NCI-H446 (cell line): ENCODE results near the gene GDAP2.
"Not testable (repeated sequence)": the region's sequence is repeated elsewhere in the genome, so short reads cannot be mapped to it uniquely, and the experiment has no call there.

Experiments
- DNase-seq, 2 experiments: peaks; one replicate each; lab custom pipeline; 2025; lab: John Stamatoyannopoulos, UW

The GDAP2 gene, protein sequence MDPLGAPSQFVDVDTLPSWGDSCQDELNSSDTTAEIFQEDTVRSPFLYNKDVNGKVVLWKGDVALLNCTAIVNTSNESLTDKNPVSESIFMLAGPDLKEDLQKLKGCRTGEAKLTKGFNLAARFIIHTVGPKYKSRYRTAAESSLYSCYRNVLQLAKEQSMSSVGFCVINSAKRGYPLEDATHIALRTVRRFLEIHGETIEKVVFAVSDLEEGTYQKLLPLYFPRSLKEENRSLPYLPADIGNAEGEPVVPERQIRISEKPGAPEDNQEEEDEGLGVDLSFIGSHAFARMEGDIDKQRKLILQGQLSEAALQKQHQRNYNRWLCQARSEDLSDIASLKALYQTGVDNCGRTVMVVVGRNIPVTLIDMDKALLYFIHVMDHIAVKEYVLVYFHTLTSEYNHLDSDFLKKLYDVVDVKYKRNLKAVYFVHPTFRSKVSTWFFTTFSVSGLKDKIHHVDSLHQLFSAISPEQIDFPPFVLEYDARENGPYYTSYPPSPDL

DNA sequence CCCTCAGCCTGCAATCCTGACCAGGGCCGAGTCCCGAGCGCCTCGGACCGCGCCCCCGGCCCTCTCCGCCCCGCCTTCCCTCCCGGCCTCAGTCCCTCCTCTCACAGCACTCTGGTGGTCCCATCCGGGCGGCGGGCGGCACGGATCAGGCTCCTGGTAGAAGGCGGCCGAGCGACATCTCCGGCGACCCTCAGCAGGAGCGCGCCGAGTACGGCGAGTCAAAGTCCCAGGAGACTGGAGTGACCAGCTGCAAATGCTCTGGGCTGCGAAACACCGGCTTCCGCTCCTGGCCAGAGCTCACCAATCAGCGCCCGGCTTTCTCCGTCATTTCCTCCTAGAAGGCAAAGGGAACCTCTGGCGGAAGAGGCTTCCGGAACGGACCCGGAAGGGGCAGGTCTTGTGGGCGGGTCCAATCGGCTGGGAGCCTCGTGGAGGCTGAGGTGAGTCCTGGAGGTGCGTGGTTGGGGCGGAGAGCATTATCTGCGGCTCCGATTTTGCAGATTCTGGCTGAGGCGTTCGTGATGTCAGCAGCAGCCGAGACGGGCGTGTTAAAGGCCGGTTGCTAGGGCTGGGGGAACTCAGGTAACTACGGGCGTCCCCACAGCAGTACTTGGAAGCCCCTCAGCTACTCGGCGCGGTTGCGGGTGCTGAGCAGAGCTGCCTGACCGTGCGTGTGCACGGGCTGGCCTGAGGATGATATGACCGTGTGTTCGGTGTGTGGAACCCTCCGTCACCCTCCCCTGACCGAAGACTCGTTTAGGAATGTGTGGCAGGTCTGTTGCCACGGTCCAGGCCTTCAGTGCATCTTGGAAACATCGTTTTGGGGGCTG lies at the start of gene GDAP2, which contains the start of gene WDR3:
Gene GDAP2, minus strand, starts transcription at position 279 of the 830 bp plus-strand sequence. CDS start 9,264 bp downstream, outside the sequence.
Gene WDR3, plus strand, starts transcription at position 397 of the 830 bp plus-strand sequence. CDS start 3,581 bp downstream, outside the sequence.
- DNase-seq = peak; percentile 94 to 97

DNA sequence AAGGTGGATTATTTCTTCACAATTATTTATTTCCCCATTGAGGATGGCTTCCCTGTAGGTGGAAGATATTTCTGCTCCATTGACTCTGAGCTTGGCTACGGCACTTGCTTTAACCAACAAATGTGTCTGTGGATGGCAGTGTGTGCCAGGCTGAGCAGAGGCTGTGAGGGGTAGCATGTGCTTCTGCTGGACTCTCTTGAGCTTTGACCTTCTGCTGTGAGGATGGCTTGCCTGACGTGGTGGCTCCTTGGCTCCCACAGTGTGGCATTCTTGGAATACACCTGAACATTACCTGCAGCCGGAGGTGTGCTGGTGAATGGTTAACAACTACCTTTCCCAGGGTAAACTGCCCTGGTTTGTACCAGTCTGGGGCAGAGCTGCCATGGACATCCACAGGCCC lies 47.0 kb upstream of the GDAP2 start:
- peak in 1 of 2 experiments; percentile 38 for DNase-seq

DNA sequence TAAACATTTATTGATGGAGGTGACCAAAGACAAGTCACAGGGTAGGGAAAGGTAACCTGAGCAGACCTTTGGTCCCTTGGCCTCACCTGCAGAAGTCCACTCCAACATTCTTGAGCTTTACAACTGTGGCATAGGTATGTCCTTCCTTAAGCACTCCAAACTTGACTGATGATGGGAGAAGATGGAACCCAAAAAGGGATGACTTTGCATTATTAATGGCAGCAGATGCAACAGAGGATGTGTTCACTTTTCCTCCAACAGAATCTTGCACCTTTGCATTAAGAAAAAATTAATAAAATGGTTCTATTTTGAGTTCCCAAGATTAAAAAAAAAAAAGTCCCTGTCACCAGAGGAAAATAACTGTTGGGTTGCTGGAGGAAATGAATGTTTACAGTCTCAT lies 42.4 kb upstream of the GDAP2 start:
- no peak for DNase-seq

DNA sequence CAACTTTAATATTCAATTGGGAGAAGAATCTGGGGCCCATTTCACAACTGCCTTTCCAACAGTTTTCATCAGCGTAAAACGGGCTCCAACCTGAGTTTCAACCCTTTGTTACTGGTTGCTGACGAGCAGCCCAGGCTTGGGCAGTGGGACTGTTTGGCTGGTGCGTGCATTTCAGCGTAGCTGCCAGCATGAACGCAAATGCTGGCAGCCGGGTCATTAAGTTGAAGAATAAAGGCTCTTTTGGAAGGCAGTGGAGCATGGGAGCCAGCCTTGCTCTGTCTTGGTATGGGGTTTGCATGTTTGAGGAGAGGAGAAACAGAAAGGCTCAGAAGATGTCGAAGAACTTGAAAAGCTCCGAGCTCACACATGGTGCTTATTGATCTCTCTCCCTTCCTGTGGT lies 40.8 kb upstream of the GDAP2 start:
- peak; percentile 63 to 89 for DNase-seq

DNA sequence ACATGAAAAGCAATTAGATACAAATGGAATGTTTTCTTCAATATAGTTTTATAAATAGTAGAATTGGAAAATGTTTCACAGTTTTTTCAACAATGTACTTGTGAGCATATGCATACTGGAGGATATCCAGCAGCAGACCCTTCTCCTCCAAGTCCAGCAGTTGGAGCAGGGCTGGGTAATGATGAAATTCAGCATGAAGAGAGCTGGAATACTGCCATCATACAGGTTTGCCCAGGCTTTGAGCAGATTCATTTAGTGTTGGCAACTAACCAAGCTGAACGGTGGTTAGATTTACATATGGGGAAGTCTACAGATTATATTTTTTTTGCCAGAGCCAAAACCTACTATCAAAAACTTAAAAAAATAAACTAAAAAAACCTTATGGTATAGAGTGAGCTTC lies 38.5 kb upstream of the GDAP2 start:
- DNase-seq = peak; percentile 86 to 98

DNA sequence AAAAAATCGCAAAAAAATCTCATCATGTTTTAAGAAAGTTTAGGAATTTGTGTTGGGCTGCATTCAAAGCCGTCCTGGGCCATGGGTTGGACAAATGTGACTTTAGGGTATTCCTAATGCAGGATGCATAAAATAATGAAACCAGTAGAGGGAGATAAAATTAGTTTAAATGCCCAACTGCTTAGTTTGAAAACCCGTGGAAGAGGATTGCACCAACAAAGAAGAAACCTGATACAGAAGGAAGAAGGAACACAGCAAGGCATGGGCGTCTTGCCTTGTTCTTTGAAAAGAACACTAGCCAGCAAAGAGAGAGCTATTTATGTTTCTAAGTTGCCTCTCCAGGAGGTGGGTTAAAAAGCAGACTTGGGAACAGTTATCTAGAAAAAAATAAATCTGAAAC lies 38.1 kb upstream of the GDAP2 start:
- DNase-seq = peak; percentile 80 to 88

DNA sequence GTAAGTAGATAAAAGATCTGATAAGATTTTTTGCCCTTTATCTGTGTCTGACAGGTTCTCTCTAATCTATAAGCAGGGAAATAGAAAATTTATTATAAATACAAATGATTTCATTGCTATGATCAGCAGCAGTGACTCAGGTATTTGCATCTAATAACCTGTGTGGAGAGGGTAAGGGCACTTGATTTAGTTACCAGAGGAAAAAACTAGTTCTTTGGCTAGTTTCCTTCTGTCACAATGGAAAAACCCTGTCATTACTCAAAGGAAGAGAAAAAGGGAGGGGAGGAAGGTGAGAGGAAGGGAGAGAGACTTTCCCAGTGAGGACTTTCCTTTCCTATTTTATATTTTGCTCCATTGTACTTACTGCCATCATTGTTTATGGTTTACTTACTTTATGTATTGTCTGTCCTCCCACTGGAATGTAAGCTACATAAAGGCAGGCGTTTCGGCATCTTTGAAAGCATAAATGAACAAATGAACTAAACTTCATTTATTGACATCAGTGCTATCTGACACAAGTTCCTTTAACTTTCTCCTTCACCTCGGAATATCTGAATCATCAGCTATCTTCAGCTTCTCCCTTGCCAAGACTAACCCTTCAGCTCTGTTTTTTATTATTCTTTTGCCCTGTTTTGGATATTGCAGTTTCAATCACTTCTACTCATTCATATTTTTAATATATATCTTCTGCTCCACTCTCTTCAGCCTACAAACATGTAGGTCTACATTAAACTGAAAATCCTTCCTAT lies 35.0 kb upstream of the GDAP2 start:
- no peak for DNase-seq

DNA sequence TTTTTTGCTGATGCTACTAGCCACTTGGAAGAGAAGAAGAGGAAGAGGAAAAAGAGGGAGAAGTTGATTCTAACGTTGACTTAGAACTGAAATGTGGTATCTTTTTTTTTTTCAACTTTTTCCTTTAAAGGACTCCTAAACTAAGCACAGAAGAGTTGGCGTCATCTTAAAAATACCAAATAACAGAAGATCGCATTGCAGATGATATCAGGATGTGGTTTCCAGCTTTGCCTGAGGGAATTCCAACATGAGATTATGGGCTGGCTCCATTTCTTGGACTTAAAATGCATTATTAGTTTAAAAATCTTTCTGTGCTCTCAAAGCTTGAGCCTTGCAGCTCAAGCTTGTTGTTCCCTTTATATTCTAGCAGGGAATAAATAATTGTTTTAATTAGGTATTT lies 29.9 kb upstream of the GDAP2 start:
- DNase-seq = no peak

DNA sequence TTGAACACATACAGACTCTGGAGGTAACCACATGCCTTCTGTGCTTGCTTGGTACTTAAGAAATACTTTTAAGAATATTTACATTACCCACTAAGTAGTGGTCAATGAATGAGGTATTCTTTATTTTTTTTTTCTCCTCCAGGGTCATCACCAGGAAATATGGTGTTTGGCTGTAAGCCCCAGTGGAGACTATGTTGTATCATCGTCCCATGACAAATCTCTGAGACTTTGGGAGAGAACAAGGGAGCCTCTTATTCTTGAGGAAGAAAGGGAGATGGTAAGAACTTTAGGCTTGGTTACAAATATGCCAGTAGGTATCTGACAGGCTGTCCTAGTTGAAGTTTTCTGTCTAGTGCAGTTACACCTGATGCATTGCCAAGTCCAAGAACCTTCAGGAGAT lies 23.0 kb upstream of the GDAP2 start:
- no peak for DNase-seq

DNA sequence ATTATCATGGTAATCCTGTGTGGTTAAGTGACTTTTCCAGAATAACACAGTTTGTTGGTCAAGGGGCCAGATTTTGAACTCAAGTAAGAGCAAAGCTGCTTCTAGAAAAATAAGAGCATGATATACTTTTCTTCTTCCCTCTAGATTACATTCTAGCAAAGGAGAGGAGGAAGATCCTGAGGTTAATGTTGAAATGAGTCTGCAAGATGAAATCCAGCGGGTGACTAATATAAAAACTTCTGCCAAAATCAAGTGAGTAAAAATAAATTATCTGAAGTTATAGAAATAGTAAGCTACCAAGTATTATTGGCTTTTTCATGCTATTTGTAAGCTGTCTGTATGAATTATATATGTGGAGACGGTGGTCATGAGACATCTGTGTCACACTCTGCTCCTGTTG lies 12.9 kb upstream of the GDAP2 start:
- DNase-seq = no peak

DNA sequence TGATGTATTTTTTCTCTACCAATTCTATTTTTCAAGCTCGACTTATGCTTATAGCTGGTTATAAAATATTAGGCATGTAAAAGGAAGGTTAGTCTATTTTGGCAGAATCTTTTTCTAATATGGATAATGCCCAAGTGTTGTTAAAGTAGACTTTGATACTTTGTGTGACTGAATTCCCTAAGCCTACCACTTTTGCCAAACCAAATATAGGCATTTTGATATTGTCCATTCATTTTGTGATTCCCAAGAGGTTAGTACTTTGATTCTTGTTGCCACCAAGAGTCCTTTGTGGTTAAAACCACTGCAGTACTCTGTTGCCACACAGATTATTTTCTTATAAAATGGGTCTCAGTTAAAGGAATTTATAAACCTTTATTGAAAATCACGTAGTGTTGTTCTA lies 4.3 kb upstream of the GDAP2 start:
- no peak for DNase-seq

DNA sequence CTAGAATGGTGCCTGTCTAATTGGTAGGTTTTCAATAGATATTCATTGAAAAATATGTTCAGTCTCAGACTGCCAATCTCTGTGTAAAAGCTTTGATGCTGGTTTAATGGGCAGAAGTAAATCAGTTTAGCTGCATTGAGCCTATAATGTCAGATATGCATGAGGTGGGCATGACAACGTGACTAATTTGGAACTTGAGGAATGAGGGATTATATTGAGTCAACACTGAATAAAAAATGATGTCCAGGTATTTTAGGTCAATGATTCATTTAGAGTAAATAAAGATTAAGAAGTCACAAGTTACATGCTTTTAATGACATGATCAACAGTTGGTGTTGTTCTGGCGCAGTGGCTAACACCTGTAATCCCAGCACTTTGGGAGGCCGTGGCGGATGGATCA lies 3.2 kb upstream of the GDAP2 start:
- no peak for DNase-seq

DNA sequence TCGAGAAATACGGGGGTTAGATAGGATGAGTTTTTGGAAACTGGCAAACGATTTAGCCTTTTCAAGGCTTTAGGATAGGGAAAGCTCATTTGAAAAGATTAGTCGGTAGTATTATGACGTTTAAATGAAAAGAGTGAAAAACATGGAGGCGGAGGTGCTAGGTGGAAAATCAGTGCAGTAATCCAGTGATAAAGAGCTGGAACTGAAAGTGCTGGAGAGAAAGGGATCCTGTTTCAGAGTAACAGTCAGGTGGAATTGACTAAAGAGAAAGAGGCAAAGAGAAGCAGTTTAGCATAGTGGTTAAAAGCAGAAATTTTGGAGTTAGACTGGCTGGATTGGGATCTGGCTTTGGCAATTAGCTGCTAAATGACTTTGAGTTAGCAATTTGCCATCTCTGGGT lies 1.1 kb upstream of the GDAP2 start:
- no peak for DNase-seq

DNA sequence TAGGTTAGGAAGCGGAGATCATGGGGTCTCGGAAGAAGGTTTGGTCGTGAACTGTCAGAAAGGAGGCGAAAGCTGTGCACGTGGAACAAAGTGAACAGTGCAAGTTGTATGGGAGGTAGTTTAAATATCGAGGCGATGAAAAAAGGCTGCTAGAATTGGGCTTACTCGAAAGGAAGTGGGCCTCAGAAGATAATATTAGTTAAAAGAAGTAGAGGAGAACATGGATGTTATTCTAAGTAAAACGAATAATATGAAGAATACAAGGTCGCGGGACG lies 689 bp upstream of the GDAP2 start:
- no peak for DNase-seq

DNA sequence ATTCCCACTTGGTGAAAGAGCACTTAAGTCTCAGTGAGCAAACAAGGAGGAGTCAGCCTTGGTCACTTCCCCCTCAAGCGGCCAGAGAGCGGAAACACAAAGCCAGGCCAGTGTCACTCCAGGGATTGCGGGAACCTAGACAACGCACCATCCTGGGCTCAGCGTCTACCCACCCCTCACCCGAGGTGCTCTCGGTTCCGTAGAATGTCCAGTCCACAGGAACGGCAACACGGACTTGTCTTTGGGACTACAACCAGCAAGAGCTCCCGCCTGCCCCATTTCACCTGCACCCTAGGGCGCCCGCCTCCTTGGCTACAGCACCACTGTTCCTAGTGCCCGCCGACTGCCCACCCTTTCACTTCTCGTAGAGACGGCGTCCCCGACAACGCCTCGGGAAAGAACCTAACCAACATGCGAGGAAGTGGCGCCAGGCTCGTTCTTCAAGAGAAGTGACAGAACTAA lies 509 bp downstream of the GDAP2 start:
- peak in 1 of 2 experiments; percentile 8 for DNase-seq

DNA sequence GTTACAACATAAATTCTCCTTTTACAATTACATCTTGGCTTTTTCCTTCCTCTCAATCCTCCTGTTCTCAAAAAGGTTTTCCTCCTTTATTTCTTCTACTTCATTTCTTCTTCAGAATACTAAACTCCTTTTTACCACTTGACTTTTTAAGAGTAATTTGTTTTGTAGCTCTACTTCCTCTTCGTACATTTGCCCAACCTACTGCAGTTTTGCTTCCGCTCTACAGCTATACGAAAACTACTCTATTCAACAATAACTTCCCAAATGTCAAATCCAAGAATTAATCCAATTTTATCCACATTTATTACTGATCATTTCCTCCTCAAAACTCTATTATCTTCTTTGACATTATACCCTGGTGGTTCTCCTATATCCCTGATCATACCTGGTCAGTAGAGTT lies 3.4 kb downstream of the GDAP2 start:
- DNase-seq = no peak

DNA sequence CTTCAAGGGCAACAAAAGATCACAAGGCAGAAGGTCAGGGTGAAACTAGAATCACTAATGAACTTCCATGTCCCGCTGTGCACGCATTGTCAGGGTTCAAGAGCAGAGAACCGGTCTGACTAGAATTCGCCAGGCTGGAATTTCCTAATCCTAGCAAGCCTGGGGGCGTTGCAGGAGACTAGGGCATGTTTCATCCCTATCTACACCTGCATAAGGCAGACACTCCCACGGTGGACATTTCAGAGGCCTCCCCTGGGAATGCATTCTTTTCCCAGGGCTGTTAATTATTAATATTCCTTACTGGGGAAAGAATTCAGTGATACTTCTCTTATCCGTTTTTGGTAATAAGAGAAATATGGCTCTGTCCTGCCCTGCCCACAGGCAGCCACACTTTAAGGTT lies 6.7 kb downstream of the GDAP2 start:
- not testable (repeated sequence) for DNase-seq

DNA sequence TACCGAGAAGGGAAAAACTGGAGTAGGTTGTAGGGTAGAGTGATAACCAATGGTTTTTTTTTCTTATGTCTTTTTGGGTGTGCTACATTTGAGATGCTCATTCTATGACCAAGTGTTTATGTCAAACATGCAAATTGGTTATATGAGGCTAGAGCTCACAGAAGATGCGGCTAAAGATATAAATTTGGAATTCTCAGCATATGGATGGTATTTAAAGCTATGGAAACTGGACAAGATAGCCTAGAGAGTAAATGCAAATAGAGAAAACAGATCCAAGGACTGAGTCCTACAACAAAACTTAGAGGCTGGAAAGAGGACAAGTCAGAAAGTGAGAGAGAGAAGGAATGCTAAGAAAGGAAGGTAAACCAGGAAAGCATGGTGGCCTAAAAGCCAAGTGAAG lies 7.4 kb downstream of the GDAP2 start:
- no peak for DNase-seq

DNA sequence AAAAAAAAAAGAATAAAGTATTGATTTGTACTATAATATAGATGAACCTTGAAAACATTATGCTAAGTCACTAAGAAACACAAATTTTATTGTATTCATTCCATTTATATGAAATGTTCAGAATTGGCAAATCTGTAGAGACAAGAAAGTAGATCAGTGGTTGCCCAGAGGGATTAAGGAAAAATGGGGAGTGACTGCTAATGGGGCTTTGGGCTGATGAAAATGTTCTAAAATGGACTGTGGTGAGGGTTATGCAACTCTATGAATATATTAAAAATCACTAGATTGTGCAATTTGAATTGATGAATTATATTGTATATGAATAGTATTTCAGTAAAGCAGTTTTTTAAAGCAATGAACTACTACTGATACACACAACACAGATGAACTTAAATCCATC lies 10.0 kb downstream of the GDAP2 start:
- DNase-seq = no peak

DNA sequence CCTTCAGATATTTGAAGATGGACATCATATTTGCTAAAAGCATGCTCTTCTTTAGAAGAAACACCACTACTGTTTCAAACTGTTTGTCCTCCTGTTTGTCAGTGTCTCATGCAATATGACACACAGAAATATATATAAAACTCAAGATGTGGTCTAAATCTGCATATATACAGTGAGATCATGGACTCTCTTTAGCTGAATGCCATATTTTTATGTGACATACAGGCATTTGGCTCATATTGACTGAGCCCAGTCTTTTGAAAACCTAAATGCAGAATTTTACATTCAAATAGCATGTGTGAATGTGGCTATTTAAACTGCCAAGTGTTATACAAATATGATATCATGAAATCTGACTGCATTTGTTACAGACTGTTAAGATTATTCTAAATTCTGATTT lies 18.4 kb downstream of the GDAP2 start:
- DNase-seq = no peak

DNA sequence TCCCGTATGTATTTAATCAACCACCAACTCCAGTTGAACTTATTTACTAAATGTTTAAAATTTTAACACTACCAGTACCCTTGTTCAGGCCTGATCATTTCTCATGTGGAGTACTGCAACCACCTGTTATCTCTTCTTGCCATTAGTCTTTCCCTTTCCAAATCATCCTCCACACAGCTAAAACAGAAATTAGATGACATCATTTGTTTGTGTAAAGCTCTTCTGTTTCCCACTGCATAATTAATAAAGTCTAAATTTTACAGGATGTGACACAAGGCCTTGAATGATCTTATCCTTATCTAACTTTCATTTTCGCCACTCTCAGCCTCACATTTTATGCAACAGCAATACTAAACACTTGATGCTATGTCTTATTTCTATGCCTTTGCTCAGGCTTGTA lies 24.4 kb downstream of the GDAP2 start:
- DNase-seq = no peak

DNA sequence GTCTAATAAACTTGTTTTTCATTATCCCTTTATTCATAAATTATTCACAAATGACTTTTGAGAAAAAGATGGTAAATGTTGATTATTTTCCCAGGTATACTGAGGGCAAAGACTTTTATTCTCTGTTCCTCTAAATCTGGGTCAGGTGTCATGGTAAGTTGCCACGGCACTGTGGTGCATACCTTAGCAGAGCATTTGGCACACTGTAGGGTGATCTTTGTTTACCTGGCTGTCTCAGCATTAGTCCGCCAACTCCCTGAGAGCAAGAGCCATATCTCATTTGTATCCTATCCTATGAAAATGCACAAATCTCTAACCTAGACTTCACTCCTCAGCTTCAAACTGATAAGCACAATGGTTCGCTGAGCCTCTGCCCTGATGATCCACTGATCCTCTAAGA lies 24.9 kb downstream of the GDAP2 start:
- no peak for DNase-seq
